Tibial nerve (tissue), 4 donors: ENCODE results near the gene MYH3. TPM values are rescaled to one million over a fixed set of nuclear protein-coding genes. Genes with fewer than 3 reads are reported as not detected.

Source experiments
- DNase-seq, 2 donors: peaks; one replicate each; pipeline ENCODE4 v3.0.0-alpha.2; 2019; ENCODE audit warnings: low spot score in 2 of 2
- H3K27ac ChIP-seq, 4 donors: fragments of 200-600 bp; sonication (generic) in 3 of 4; one replicate each; pipeline ENCODE4 v1.5.1; 2017 to 2019; ENCODE audit warnings: mild to moderate bottlenecking in 1 of 4
- H3K27me3 ChIP-seq, 2 donors: fragments of 200-600 bp; sonication (generic) in 1 of 2; one replicate each; pipeline versions ENCODE4 v1.5.1 to v1.6.0; 2017 to 2019
- H3K36me3 ChIP-seq, 3 donors: fragments of 200-600 bp; sonication (generic); one replicate each; pipeline ENCODE4 v1.5.1; 2018 to 2019
- H3K4me1 ChIP-seq, 4 donors: fragments of 200-600 bp; sonication (generic) in 3 of 4; one replicate each; pipeline ENCODE4 v1.5.1; 2017 to 2019
- H3K4me3 ChIP-seq, 4 donors: fragments of 200-600 bp; sonication (generic) in 3 of 4; one replicate each; pipeline ENCODE4 v1.5.1; 2017 to 2019; ENCODE audit warnings: mild to moderate bottlenecking in 1 of 4, moderate library complexity in 1 of 4
- H3K9me3 ChIP-seq, 4 donors: fragments of 200-600 bp; sonication (generic) in 3 of 4; one replicate each; pipeline ENCODE4 v1.5.1; 2017 to 2019
- EP300 ChIP-seq, 2 donors: sonication (generic); formaldehyde crosslinking; IDR thresholded peaks; one replicate each; pipeline ENCODE4 v1.6.1; 2017; ENCODE audit warnings: antibody characterized with exemption in 2 of 2, mild to moderate bottlenecking in 1 of 2
- POLR2A ChIP-seq, 2 donors: fragments of 450-650 bp; IDR thresholded peaks; one replicate each; pipeline ENCODE4 v1.6.1; 2017; ENCODE audit warnings: antibody characterized with exemption in 2 of 2, mild to moderate bottlenecking in 2 of 2, moderate library complexity in 2 of 2
- WGBS, 2 donors: methylation state at CpG; one replicate each; pipeline ENCODE4 v1.1.5; 2018; 5-methylcytosine and 5-hydroxymethylcytosine counted together
- total RNA-seq, 4 donors: library from RNA; depleted of rRNA; stranded (reverse); fragments of >200 nt; gene quantifications; one replicate each; pipeline ENCODE4 v1.1.0, GENCODE V29; 2016
- TF ChIP-seq, protein P1 (sequence below), 5 experiments: fragments of 200-600 bp in 3 of 5; fragments of 450-650 bp in 2 of 5; sonication (generic) in 3 of 5; IDR thresholded peaks; one replicate each; pipeline ENCODE4 v1.5.1; 2016 to 2019; ENCODE audit warnings: antibody characterized with exemption in 5 of 5, mild to moderate bottlenecking in 3 of 5, moderate library complexity in 2 of 5

The MYH3 gene
- total RNA-seq, 4 donors from 2014 or later = 0.59 to 8.1 (median 3.8) TPM

DNA sequence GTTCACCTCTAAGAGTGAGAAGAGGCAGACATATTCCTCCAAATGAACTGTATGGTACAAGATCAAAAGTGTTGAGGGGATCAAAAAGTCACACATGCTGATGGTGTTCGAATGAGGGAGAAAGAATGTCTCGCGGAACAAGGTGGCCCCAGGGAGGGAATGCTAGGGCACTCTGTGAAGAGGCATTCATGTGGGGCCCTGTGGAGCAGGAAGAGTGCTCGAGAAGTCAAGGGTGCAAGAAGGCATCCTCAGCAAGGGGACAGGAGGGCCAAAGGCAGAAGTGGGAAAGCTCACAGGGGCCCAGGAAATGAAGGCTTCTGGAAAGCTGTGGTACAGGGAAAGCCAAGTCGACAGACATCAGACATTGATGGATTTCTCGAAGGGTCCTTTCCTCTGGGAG is 6.1 kb upstream of the MYH3 start:
- H3K27me3 ChIP-seq = no peaks in the 10 kb centered on the region
- no peak overlapping the region for H3K4me3 ChIP-seq
- H3K27ac ChIP-seq = no peak overlapping the region
- no peak for TF ChIP-seq POLR2A (IDR thresholded peaks at IDR 0.05)
- TF ChIP-seq EP300 (IDR thresholded peaks at IDR 0.05) = no peak
- TF ChIP-seq, protein P1, sequence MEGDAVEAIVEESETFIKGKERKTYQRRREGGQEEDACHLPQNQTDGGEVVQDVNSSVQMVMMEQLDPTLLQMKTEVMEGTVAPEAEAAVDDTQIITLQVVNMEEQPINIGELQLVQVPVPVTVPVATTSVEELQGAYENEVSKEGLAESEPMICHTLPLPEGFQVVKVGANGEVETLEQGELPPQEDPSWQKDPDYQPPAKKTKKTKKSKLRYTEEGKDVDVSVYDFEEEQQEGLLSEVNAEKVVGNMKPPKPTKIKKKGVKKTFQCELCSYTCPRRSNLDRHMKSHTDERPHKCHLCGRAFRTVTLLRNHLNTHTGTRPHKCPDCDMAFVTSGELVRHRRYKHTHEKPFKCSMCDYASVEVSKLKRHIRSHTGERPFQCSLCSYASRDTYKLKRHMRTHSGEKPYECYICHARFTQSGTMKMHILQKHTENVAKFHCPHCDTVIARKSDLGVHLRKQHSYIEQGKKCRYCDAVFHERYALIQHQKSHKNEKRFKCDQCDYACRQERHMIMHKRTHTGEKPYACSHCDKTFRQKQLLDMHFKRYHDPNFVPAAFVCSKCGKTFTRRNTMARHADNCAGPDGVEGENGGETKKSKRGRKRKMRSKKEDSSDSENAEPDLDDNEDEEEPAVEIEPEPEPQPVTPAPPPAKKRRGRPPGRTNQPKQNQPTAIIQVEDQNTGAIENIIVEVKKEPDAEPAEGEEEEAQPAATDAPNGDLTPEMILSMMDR (IDR thresholded peaks at IDR 0.05) = no peak
- no peak for DNase-seq
- no peaks in the 10 kb centered on the region for H3K9me3 ChIP-seq
- no peaks in the 10 kb centered on the region for H3K4me1 ChIP-seq
- H3K36me3 ChIP-seq = peaks cover 0 to 36% (median 0%) of the 10 kb centered on the region in 3 donors
- 78 to 89% methylated on average over 6 of the region's 6 CpGs for WGBS, 2 donors

DNA sequence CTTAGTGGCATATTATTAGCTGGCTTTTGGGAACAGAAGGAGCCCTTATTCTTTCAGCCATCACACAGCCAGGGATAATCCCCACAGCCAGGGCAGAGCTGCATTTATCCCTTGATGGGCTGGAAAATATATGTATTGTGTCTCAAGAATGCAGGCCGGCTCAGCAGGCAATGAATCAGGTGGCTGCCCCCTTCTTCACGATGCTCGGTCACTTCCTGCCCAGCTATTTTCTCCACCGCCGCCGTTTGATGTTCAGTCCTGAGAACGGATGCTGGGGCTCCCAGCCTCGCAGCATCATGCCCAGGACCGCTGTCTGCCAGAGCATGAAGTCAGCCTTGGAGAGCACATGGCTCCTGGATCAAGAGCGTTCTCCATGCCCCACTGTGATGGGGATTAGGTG is 4.3 kb upstream of the MYH3 start:
- Histone ChIP-seq H3K4me1 (no peaks in the 10 kb centered on the region), H3K27me3 (no peaks in the 10 kb centered on the region), H3K36me3 (peaks cover 0 to 41% (median 0%) of the 10 kb centered on the region in 3 donors), H3K4me3 (no peak overlapping the region), H3K27ac (no peak overlapping the region), H3K9me3 (no peaks in the 10 kb centered on the region)
- DNase-seq = no peak
- 68 to 69% methylated on average over 10 of the region's 10 CpGs for WGBS, 2 donors
- TF ChIP-seq POLR2A (IDR thresholded peaks at IDR 0.05) = no peak
- TF ChIP-seq EP300 (IDR thresholded peaks at IDR 0.05) = no peak
- TF ChIP-seq, protein P1 (IDR thresholded peaks at IDR 0.05) = no peak

DNA sequence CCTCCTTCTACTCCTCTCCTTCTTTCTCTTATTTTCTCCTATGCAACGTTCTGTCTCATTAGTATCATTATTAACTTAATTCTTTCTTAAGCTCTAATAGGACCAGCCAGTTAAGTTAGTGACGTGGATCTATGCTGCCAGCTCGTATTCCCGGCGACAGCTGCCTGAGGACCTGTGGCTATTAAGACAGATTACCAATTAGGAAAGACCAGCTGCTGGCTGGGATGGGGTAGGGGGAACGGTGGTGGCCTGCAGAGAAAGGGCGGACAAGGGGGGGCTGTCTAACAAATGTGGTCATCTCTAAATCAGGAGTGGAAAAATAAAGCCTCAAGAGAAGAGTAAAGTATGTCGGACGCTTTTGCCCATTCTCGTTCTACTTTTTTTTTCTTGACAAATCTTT is 770 bp upstream of the MYH3 start:
- H3K27me3 ChIP-seq = no peaks in the 10 kb centered on the region
- H3K4me1 ChIP-seq = no peaks in the 10 kb centered on the region
- no peaks in the 10 kb centered on the region for H3K9me3 ChIP-seq
- DNase-seq = no peak
- TF ChIP-seq, protein P1 (IDR thresholded peaks at IDR 0.05) = no peak
- no peak for TF ChIP-seq POLR2A (IDR thresholded peaks at IDR 0.05)
- no peak for TF ChIP-seq EP300 (IDR thresholded peaks at IDR 0.05)
- no peak overlapping the region for H3K4me3 ChIP-seq
- peaks cover 0 to 34% (median 0%) of the 10 kb centered on the region in 3 donors for H3K36me3 ChIP-seq
- H3K27ac ChIP-seq = no peak overlapping the region
- WGBS, 2 donors = 69% methylated on average over 10 of the region's 10 CpGs

DNA sequence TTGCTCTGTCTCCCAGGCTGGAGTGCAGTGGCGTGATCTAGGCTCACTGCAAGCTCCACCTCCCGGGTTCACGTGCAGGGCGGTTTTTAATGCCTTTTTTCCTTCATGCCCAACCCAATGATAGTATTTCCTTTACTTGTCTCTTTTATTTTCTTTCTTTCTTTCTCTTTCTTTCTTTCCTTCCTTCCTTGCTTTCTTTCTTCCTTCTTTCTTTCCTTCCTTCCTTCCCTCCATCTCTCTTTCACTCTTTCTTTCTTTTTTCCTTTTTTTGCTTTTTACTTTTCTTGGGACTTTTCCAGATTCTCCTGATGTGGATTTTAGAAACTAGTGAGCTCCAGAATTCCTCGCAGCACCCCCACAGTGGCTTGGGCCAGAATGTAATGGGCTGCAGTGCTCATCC is 3.1 kb downstream of the MYH3 start:
- Histone ChIP-seq H3K9me3 (no peaks in the 10 kb centered on the region), H3K4me3 (no peak overlapping the region), H3K27me3 (no peaks in the 10 kb centered on the region), H3K27ac (no peak overlapping the region), H3K4me1 (no peaks in the 10 kb centered on the region), H3K36me3 (peaks cover 0 to 22% (median 0%) of the 10 kb centered on the region in 3 donors)
- WGBS, 2 donors = 60 to 73% methylated on average over 5 of the region's 5 CpGs
- no peak for DNase-seq
- no peak for TF ChIP-seq POLR2A (IDR thresholded peaks at IDR 0.05)
- TF ChIP-seq EP300 (IDR thresholded peaks at IDR 0.05) = no peak

DNA sequence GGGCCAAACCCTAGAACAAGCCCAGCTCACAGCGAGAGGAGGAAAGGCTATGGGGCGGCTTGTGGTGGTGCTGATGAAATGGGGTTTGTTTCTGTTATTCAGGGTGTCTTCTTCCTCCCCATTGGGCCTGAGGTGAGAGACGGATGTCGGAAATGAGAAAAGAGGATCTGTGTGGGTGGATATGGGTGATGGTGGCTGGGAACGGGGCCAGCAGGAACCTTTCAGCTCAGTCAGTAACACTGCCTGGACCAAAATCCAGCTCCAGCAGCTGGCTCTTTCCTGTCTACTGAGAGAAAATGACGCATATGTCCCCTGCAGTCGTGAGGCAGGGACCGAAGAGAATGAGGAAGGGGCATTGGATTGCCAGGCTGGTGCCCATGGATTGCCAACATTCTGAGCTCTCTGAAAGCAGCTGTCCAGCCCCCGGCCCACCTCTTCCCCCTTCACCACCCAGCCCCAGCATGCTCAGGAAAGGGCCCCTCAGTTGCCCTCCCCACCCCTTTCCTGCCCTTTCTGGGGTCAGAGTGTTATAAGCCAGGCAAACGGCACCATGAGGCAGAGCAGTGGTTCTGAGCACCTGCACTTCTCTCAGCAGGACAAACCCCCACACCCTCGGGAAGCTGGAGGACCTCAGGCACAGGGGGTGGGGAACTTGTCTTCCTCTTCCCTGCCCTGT is 4.0 kb downstream of the MYH3 start:
- no peaks in the 10 kb centered on the region for H3K9me3 ChIP-seq
- no peak for TF ChIP-seq POLR2A (IDR thresholded peaks at IDR 0.05)
- TF ChIP-seq, protein P1 (IDR thresholded peaks at IDR 0.05) = no peak
- TF ChIP-seq EP300 (IDR thresholded peaks at IDR 0.05) = no peak
- no peaks in the 10 kb centered on the region for H3K4me1 ChIP-seq
- DNase-seq = no peak
- no peak overlapping the region for H3K4me3 ChIP-seq
- whole genome bisulfite sequencing, 2 donors = 48 to 63% methylated on average over 11 of the region's 11 CpGs
- peaks cover 0 to 23% (median 0%) of the 10 kb centered on the region in 3 donors for H3K36me3 ChIP-seq
- no peak overlapping the region for H3K27ac ChIP-seq
- H3K27me3 ChIP-seq = no peaks in the 10 kb centered on the region
